Dedifferentiated amniotic fluid mesenchymal stem cell (primary cell): Measurements from ENCODE around the gene ORMDL2.
A peak's percentile ranks its signal among the peaks of the same experiment; 100 is the strongest.

Experiments
- DNase-seq: peaks from one replicate; pipeline ENCODE4 v3.0.0-alpha.2; 2016; ENCODE audit errors: extremely low spot score

ORMDL2 gene, protein sequence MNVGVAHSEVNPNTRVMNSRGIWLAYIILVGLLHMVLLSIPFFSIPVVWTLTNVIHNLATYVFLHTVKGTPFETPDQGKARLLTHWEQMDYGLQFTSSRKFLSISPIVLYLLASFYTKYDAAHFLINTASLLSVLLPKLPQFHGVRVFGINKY

DNA sequence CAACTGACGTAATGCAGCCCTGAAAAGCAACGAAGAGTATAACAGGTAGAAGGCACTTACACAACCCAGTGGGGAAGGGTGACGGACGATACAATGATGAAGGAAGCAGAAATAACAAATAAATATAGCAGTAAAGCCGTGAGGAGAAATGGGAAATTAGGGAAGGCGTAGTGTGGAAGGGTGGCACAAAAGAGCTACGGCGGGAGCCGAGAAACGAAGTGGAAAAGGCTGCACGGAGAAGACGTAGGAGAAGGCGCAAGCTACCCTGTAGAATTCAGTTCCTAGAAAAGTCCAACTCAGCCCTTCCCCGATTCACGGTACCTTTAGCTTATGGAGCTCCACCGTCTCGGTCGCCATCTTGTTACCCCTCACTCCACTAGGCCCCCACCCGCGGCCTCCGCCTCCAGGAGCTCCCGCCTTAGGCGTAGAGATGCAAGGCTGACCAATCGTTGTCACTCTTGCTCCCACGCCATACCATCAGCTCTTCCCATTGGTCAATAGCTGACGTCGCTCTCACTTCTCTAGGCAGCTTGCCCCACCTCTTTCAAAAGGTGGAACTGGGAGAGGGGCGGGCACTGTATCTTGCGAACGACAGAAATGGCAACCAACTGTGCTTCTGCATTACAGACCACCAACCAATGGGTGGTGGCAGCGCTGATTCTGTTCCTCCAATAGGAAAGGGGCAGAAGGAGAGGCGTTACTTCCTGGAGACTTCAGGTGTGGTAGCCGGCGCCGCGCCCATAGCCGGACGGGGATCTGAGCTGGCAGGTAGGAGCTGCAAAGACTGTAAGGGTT, at the start of gene ORMDL2, which contains the start of gene SARNP:
Gene ORMDL2 (plus strand): TSS at position 697 of the 795 bp plus-strand sequence. CDS start 959 bp downstream, outside the sequence.
Gene SARNP (minus strand): TSS at position 380 of the 795 bp plus-strand sequence. CDS start 23 bp downstream, at position 357.
- peak; percentile 100 for DNase-seq

DNA sequence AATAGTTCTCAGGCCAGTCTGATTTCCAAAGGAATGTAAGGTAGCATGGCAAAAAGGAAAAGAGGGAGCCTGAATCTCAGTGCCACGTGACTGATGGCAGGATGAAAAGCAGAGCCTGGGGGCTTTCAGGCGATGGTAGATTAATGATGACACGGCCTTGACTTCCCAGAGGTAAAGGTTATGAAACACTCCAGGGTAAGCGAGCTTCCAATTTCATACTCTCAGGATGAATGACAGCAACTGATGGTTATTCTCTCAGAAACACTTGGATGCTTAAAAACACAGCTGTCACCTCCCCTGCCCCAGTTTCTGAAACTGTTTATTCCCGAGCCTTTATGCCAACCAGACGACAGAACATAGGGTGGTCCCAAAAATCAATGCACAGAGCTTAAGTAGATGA, 46.1 kb upstream of the ORMDL2 start:
- DNase-seq: no peak

GRCh38 chr12:55777856-55778255, 40.0 kb upstream of the ORMDL2 start:
- no peak for DNase-seq

DNA sequence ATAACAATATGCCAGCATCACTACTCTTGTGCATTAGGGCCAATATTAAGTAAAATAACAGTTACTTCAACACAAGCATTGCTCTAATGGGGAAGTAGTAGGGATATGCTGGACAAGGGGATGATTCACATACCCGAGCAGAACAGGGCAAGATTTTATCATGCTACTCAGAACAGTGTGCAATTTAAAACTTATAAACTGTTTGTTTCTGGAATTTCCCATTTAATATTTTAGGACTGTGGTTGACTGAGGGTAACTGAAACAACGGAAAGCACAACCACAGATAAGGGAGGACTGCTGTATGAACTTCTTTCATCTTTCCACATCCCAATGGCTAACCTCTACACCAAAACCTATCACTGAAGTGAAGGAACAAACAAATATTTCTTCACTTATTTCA, 37.2 kb upstream of the ORMDL2 start:
- no peak for DNase-seq

DNA sequence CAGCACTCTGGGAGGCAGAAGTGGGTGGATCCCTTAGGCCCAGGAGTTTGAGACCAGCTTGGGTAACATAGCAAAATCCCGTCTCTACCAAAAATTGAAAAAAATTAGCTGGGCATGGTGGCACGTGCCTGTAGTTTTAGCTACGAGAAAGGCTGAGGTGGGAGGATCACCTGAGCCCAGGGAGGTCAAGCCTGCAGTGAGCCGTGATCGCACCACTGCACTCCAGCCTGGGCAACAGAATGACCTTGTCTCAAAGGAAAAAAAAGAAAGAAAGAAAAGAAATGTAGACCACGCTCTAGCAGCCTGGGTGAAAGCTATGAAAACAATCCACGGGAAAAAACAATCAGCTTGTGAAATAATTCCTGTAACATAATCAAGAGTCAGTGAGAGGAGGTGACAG, 29.3 kb upstream of the ORMDL2 start:
- no peak for DNase-seq

GRCh38 chr12:55789171-55789570, 28.7 kb upstream of the ORMDL2 start:
- no peak for DNase-seq

DNA sequence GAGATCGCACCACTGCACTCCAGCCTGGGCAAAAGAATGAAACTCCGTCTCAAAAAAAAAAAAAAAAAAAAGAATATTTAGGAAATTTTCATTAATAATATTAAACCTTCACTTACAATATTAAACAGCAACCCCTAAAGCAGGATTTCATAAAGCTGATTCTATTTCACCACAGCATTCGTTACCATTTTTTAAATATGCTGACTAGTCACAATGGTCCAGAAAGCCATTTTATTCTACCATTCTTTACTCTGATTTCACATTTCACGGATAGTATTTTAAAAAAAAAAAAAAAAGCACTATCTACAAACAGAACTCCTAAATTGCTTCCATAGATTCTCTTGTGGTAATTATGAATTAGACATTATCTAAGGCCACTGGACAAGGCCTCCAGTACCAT, 27.9 kb upstream of the ORMDL2 start:
- no peak for DNase-seq

DNA sequence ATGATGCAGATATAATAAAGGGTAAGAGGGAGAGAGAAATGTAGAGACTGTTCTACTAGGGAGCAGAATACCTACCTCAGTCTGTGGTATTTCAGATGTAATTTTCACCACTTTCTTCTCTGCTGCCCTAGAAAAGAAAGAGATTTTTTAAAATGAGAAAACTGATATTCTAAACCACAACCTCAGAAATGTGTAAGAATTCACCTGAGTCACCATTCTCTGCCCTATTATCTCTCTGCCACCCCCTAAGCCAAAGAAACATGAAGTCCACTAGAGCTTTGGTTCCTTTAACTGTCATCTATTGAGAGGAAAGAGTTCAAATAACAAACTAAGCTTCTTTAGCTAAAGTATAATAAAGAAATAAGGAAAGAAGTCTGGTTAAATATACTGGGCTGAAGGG, 21.9 kb upstream of the ORMDL2 start:
- no peak for DNase-seq

DNA sequence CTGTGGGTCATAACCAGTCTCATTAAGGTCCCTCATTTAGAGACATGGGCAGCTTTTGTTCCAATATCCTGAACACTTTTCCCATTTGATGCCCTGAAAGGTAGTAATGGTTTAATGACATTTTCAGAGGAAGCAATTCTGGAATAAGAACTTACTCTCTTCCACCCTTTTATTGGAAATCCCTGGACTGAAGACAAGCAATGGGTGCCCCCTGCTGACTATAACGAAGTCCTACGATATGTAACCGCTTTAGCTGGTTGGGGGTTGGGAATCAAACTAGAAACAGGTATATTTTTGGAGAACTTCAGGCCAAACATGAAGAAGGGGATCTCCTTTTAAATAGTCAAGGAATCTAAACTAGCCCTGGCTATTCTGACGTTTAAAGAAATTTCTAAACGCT, 20.8 kb upstream of the ORMDL2 start:
- peak; percentile 14 for DNase-seq

DNA sequence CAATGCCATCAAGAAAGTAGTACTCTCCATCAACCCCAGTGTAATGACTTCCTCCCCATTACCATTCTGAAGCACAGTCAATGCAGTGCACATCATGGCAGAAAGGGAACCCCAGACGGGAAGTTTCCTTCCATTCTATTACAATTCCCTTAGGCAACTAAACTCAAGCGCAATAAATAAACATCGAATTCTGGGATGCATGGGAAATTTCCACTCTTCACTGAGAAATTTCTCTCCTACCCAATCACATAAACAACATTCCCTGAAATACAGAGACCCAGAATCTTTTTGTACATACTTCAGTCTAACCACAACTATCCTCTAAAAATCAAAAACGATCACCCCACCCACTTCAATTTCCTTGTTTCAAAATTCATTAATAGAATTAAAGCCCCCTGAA, 20.3 kb upstream of the ORMDL2 start:
- DNase-seq: no peak

DNA sequence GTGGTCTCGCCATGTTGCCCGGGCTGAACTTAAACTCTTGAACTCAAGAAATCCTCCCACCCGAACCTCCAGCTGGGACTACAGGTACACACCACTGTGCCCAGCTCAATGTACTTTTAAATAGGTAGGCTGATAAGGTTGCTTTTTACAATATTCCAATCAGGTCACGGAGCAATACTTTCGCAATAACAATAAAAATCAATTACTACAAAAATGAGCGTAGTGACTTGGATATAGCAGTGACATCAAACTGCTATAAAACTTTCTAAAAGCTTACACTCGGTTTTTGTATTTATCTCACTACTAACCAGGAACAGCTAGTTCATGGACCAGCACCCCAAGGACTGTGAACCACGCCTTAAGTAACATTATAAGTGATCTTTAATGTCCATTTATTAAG, 10.9 kb upstream of the ORMDL2 start:
- DNase-seq: no peak

DNA sequence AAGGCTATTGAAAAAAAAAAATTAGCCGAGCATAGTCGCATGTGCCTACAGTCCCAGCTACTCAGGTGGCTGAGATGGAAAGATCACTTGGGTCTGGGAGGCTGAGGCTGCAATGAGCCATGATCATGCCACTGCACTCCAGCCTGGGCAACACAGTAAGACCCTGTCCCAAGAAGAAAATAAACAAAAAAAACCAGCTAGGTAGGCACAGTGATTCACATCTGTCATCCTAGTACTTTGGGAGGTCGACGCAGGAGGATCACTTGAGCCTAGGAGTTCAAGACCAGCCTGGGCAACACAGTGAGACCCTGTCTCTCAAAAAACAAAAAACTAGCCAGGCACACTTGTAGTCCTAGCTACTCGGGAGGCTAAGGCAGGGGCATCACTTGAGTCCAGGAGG, 8.6 kb upstream of the ORMDL2 start:
- no peak for DNase-seq

DNA sequence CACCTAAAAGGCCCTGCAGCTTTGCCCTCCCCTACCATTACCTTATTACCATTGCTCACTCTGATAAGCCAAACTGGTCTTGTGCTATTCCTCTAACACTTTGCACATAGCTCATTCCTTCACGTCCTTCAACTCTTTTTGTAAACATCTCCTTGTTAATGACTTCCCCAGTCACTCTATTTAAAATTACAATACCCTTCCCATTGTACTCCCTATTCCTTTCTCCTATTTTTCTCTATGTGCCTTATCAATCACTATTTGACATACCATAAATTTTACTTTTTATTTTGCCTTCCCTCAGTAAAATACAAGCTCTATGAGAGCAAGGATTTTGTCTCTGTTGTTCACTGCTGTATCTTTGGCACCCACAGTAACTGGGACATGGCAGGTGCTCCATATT, 5.8 kb upstream of the ORMDL2 start:
- DNase-seq: no peak

GRCh38 chr12:55814257-55814656, 3.6 kb upstream of the ORMDL2 start:
- no peak for DNase-seq

GRCh38 chr12:55815473-55815872, 2.4 kb upstream of the ORMDL2 start:
- DNase-seq: no peak

DNA sequence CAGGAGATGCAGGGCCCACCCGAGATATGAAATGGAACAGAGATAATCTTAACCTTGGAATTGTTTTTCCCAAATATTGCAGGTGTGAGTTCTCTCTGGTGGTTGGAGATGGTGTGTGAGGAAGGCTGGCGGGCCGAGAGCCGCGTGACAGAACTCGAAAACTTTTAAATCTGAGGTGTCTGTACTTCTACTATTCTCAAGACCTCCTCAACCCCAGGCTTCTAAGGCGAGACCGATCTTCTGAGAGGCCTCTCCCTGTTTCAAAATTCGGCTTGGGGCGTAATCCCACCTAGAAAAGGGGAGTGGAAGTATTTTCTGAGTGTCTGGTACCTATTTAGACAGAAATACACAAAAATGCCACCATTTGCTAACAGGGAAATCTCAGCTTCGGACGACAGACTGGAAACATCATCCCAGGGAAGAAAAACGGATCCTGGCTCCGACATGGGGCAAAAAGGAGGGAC, 928 bp upstream of the ORMDL2 start:
- no peak for DNase-seq

GRCh38 chr12:55818140-55818728, 393 bp downstream of the ORMDL2 start:
- no peak for DNase-seq

DNA sequence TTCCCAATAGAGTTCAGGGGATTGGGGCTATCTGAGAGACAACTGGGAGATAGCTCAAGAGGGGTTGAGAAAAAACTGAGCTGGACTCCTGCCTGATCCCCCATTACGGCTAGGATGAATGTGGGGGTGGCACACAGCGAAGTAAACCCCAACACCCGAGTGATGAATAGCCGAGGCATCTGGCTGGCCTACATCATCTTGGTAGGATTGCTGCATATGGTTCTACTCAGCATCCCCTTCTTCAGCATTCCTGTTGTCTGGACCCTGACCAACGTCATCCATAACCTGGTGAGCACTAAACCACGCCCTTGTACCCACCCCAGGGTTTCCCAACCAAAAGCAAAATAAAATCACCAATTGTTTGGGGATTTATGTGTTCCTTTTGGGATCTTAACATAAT, 1.0 kb downstream of the ORMDL2 start:
- no peak for DNase-seq

GRCh38 chr12:55820679-55821078, 2.8 kb downstream of the ORMDL2 start:
- DNase-seq: no peak

DNA sequence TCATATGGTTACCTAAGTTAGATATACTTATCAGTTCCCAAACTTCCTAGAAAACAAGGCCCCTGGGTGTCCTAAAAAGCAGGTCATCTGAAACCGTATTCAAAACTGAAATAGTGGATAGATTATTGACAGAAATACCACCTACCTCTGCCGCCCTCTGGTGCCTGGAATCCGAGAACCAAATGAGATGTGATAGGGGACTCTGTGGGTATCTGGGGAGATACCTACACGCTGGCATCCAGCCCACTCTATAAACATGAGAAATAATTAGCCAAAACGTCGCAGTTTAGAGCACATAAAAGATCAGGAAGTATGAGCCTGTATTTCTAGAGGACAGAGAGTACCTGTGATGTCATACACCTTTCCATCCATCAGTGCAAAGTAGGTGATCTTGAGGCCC, 4.4 kb downstream of the ORMDL2 start:
- no peak for DNase-seq

- no peak for DNase-seq
These were observed 5.6 kb downstream of the ORMDL2 start for GRCh38 chr12:55823419-55823818.

DNA sequence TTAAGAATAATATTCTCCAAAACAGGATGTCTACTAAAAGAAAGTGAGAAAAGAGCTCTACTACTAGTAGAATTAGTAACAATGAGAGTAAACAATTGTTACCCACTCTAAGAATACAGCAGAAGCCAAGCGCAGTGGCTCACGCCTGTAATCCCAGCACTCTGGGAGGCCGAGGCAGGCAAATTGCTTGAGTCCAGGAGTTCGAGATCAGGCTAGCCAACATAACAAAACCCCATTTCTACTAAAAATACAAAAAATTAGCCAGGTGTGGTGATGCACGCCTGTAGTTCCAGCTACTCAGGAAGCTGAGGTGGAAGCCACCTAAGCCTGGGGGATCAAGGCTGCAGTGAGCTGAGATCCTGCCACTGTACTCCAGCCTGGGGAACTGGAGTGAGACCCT, 6.9 kb downstream of the ORMDL2 start:
- no peak for DNase-seq

DNA sequence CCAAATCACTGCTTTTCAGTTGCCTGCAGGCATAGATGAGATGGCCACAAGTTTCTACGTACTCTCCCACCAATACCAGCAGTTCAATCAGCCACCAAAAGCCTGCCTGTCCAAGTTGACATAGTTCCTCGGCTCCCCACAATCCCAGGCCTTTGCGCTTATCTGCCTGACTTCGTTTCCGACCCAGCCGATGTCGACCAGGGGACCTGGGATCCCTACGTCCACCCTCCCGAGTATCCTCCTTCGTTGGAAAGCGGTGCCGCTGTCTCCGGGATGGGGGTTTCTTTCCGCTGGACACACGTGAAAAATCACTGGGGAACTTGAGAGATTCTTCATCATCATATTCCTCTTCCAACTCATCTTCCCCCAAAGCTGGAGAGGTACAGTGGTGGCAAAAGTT, 10.0 kb downstream of the ORMDL2 start:
- DNase-seq: no peak
